Neutrophil (primary cell): ENCODE measurements around the gene RANBP3L.
"Not testable (repeated sequence)": the region's sequence is repeated elsewhere in the genome, so short reads cannot be mapped to it uniquely, and the experiment has no call there.

Source experiments
- H3K27ac ChIP-seq: fragments of 200-600 bp; sonication (generic); 2 replicates; pipeline ENCODE4 v1.5.1; 2016; ENCODE audit warnings: mild to moderate bottlenecking, moderate library complexity
- H3K27me3 ChIP-seq: fragments of 200-600 bp; sonication (generic); 2 replicates; pipeline ENCODE4 v1.6.0; 2016; ENCODE audit warnings: mild to moderate bottlenecking
- H3K36me3 ChIP-seq: fragments of 200-600 bp; sonication (generic); 2 replicates; pipeline ENCODE4 v1.5.1; 2017
- H3K4me1 ChIP-seq, 2 experiments: fragments of 200-600 bp in 1 of 2; sonication (generic) in 1 of 2; 1 replicate in 1 of 2; 2 replicates in 1 of 2; pipeline versions ENCODE4 v1.5.1 to v1.6.1; 2013 to 2016; ENCODE audit warnings: low read depth in 1 of 2, low read length in 1 of 2, mild to moderate bottlenecking in 1 of 2, moderate library complexity in 1 of 2; ENCODE audit not compliant: control insufficient read depth in 1 of 2, insufficient read depth in 1 of 2
- H3K4me3 ChIP-seq, 2 experiments: fragments of 200-600 bp in 1 of 2; sonication (generic) in 1 of 2; 1 replicate in 1 of 2; 2 replicates in 1 of 2; pipeline ENCODE4 v1.5.1; 2013 to 2016; ENCODE audit warnings: low read depth in 1 of 2, low read length in 1 of 2, mild to moderate bottlenecking in 1 of 2, moderate library complexity in 1 of 2
- H3K9me3 ChIP-seq: fragments of 200-600 bp; sonication (generic); 2 replicates; pipeline ENCODE4 v1.5.1; 2016
- TF ChIP-seq, protein P1 (sequence below): fragments of 200-600 bp; sonication (generic); IDR thresholded peaks from 2 replicates; pipeline ENCODE4 v1.5.1; 2016; ENCODE audit warnings: antibody characterized with exemption

RANBP3L gene

DNA sequence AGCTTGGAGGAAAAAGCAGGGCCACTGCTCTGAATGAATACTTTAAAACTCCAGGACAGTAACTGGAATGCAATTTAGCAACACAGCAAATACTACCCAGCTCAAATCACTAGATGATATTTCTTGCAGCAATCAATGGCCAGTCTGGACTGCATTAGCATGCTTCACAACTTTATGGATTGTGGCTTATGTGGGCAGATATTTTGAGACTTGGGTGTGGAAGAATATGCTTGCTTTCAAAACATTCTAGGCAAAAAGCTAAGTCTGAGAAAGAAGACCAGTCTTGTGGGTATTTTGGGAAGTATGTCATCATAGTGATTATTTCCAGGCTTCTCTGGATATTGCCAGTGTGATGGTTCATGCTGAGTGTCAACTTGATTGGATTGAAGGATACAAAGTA is 3.1 kb downstream of the RANBP3L start:
- Histone ChIP-seq H3K27ac (no peak overlapping the region), H3K9me3 (no peaks in the 10 kb centered on the region), H3K27me3 (no peaks in the 10 kb centered on the region), H3K4me3 (no peak overlapping the region), H3K4me1 (no peaks in the 10 kb centered on the region), H3K36me3 (no peaks in the 10 kb centered on the region)
- TF ChIP-seq, protein P1, sequence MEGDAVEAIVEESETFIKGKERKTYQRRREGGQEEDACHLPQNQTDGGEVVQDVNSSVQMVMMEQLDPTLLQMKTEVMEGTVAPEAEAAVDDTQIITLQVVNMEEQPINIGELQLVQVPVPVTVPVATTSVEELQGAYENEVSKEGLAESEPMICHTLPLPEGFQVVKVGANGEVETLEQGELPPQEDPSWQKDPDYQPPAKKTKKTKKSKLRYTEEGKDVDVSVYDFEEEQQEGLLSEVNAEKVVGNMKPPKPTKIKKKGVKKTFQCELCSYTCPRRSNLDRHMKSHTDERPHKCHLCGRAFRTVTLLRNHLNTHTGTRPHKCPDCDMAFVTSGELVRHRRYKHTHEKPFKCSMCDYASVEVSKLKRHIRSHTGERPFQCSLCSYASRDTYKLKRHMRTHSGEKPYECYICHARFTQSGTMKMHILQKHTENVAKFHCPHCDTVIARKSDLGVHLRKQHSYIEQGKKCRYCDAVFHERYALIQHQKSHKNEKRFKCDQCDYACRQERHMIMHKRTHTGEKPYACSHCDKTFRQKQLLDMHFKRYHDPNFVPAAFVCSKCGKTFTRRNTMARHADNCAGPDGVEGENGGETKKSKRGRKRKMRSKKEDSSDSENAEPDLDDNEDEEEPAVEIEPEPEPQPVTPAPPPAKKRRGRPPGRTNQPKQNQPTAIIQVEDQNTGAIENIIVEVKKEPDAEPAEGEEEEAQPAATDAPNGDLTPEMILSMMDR = no peak

DNA sequence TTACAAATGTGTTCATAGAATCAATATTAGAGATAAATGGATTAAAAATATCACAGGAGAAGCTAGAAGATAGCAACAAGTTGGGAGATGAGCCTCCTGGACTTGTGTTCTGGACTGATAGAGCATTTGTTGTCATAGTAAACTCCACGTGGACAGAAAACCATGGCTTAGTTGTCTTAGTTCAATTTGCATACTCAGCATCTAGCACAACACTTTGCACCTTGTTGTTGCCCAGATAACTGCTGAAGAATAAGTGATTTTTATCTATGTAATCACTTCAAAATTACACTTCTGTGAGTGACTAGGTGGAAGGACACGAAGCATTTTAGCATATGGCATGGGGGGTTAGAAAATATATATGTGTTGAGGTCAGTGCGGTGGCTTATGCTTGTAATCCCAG is 4.0 kb downstream of the RANBP3L start:
- TF ChIP-seq, protein P1 = no peak
- no peak overlapping the region for H3K27ac ChIP-seq
- no peaks in the 10 kb centered on the region for H3K36me3 ChIP-seq
- no peaks in the 10 kb centered on the region for H3K4me1 ChIP-seq
- no peak overlapping the region for H3K4me3 ChIP-seq
- H3K9me3 ChIP-seq = no peaks in the 10 kb centered on the region
- H3K27me3 ChIP-seq = no peaks in the 10 kb centered on the region

DNA sequence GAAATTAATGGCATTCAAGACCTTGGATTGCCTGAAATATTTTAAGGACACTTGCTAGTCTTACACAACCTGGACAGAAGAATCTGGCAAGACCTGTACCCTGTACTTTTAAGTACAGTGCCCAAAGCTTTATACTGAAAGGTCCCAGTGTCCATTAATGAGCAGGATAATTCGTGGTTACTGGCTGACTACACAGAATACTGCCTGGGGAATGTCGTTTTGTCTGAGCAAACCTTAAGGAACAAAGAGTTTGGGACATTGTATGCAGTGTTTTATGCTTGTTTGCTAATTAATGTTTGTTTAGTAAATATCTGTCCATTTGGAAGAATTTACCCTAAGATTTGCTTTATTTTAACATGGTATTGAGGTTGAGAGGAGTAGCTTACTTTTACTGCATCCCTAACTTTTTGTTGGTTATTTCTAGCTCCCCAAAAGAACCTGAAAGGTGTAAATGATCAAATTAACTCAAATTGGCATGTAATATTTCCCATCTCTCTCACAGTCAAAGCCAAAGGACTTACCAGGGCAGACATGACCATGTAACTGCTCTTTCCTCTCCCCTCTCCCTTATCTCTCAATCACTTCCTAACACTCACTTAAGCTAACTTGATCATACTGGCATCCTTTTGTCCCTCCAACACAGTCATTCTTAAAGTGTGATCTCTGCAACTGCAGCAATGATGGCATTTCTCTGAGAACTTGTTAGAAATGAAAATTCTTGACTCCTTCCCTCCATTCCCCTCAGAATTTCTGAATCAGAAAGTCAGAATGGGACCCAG is 15.7 kb downstream of the RANBP3L start:
- H3K4me1 ChIP-seq = no peaks in the 10 kb centered on the region
- no peaks in the 10 kb centered on the region for H3K9me3 ChIP-seq
- H3K27ac ChIP-seq = no peak overlapping the region
- H3K4me3 ChIP-seq = no peak overlapping the region
- no peaks in the 10 kb centered on the region for H3K27me3 ChIP-seq
- TF ChIP-seq, protein P1 = no peak
- H3K36me3 ChIP-seq = no peaks in the 10 kb centered on the region

DNA sequence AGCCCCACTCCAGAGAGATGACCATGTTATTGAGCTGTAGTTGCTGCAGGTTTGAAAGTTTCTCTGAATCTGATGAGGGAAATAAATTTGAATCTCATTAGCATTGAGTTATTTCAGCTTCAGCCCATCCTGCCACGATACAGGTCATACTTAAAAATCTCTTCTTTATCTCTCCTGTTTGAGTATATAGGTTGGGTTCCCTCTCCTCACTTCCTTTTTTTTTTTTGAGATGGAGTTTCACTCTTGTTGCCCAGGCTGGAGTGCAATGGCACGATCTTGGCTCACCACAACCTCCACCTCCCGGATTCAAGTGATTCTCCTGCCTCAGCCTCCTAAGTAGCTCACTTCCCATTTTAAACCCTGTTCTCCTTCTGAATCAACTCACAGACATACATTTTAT is 17.9 kb downstream of the RANBP3L start:
- not testable (repeated sequence) for H3K36me3 ChIP-seq, H3K27me3 ChIP-seq, H3K4me1 ChIP-seq, H3K27ac ChIP-seq, H3K9me3 ChIP-seq, H3K4me3 ChIP-seq

DNA sequence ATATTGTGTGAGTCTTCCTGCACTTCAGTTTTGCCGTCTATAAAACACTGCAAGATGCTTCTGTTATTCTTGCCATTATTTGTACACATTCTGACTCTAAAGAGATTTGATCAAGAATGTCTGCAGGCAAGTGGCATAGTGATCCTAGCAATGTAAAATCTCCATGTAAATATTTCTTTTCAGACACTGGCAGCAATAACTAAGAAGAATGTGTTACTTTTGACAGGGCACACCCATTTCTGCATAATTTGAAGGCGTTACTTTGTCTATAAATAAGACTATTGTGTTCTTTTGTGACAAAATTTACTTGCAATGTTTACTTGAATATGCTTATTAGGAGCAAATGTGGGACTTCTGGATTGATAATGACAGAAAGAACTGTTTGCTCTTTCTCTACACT is 20.1 kb downstream of the RANBP3L start:
- H3K4me3 ChIP-seq = no peak overlapping the region
- TF ChIP-seq, protein P1 = no peak
- H3K9me3 ChIP-seq = no peaks in the 10 kb centered on the region
- no peaks in the 10 kb centered on the region for H3K4me1 ChIP-seq
- H3K36me3 ChIP-seq = no peaks in the 10 kb centered on the region
- no peaks in the 10 kb centered on the region for H3K27me3 ChIP-seq
- no peak overlapping the region for H3K27ac ChIP-seq

- Histone ChIP-seq H3K4me3 (no peak overlapping the region), H3K27ac (no peak overlapping the region), H3K36me3 (no peaks in the 10 kb centered on the region), H3K27me3 (no peaks in the 10 kb centered on the region), H3K4me1 (no peaks in the 10 kb centered on the region), H3K9me3 (no peaks in the 10 kb centered on the region)
- TF ChIP-seq, protein P1 = no peak
Measured at GRCh38 chr5:36279054-36279698, 22.5 kb downstream of the RANBP3L start.
